HG03565 (cell line): ENCODE results near the gene SGCD.

Experiments
- ATAC-seq: cut with Tn5 transposase; IDR thresholded peaks from one replicate; pipeline ENCODE4 v1.9.1; 2021; ENCODE audit warnings: mild to moderate bottlenecking, moderate library complexity; ENCODE audit not compliant: unreplicated experiment

SGCD gene

DNA sequence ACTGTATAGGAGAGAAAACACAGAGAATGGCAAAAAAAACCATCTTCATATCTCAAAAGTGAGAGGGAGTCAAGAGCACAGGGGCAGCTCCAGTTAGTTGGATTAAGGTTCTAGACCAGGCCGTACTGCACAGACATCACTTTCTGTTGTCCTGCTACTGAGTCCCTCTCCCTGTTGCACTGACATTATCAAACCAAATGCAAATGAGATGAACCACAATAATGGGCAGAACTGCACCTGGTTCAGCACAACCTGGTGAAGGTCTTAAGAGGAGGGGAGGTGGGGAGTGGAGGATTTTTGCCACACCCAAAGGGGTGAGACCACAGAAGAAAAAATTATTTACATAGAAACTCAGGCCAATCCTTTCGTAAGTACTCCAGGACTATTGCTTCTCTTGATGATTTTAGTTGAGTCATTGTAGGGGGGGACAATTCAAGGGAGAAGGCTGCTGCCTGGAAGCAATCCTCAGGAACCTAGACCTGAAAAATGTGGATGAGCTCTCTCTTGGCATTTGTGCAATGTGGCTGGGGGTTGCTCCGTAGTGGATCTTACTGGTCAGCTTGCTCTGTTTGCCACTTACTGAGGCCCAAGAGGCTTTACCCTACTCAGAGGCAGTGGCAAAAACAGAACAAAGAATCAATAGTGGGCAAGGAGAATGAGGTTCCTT, 428.6 kb downstream of the SGCD start:
- ATAC-seq, result no peak

DNA sequence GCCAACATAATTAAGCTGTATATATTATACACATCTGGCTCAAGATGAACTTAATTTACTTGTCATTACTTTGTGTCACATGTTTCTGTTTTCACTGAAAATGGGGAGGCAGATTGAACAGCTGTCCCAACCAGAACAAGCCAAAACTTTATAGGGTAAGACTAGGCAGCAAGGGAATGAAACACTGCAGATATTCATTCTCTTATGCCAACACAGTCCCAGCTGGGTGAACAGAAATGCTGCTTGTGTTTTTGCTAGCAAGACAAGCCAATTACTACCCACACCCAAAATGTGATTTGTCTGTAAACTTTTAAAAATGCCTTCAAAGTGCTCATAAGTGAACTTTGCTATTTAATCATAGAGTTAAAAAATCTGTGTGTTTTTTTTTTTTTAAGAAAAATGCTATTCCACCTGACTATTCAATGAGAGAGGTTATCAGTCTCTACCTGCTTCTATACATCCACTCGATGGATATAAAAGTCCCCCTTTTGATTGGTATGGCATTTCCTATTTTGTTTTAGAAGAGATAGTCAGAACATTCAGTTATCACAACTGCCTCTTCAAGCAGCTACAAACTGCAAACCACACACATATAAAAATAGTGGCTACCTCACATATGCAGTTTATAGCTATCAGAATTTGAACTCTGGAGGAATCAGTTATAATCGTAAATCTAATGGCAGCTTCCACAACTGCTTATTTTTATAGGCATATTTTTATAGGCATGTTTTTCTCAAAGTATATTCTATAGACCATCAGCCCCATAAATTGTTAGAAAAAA, 431.2 kb downstream of the SGCD start:
- ATAC-seq, result no peak

DNA sequence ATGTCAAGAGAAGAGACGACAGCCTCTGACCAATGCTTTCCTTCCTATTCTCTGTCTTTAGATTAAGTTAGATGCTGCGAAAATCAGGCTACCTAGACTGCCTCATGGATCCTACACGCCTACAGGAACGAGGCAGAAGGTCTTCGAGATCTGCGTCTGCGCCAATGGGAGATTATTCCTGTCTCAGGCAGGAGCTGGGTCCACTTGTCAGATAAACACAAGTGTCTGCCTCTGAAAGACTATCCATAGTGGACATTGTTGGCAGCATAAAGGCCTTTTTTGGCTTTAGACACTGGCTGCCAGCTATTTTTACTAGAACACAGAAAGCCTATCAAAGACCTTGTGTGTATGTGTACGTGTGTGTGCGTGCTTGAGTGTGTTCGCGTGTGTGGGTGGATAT, 432.2 kb downstream of the SGCD start:
- ATAC-seq, result no peak

DNA sequence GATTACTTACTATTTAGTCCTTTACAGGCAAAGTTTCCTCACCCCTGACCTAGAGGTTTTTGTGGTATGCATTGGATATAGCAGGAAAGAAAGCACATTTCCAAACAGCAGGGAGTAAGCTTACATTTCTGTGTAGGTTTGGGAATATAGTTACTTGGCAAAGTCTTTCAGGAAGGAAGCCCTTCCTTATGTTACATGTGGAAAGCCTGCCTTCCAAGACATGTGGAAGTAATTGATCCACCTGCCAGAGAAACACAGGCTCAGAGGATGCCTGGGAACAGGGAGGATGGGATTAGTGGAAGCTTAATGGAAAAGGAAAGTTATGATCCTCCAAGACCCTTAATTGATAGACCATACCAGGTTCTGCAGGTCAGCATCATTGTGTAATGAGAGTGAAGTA, 435.8 kb downstream of the SGCD start:
- no peak for ATAC-seq

DNA sequence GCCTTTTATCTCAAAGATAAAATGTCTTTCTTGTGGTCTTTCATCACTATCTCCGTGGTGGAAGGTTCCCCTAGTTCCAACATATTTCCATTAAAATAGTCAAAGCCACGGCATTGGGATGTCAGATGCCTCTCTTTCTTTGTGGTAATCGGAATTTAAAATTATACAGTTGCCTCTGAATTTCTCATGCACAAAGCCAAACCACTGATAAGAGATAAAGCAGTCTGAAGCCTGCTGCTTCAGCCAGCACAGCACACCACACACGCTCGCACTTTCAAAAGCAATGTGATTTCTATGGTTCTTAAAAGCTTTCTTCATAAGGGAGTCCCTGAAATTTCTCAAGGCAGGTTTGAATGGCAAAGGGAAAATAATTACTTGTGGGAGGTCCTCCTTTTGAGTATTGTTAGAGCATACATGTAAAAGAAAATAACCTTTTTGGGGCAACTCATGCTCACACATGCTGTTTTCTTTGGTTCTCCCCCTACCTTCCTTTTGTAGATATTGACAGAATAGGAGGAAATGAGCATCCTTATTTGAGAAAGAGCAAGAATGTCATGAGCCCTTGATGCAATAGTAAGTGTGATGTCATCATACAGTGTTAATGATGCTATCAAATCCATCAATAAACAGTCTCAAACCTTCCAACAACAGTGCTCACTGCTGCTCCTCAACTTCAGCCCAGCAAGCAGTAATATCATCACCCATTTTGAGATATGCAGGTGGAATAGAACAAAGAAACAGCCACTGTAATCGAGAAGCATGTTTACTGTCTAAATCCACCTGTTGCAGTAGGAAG, 437.4 kb downstream of the SGCD start:
- ATAC-seq, result no peak

DNA sequence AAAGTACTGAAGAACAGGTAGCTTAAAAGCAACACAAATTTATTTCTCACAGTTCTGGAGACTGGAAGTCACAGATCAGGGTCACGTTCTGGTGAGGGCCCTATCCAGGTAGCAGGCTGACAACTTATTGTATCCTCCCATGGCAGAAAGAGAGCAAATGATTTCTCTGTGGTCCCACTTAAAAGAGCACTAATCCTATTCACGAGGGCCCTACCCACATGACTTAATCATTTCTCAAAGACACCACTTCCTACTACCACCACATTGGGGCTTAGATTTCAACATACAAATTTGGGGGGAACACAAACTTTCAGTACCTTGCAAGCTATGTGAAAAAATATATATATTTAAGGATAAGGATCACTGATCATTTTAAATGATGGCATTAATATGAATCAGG, 447.3 kb downstream of the SGCD start:
- no peak for ATAC-seq

DNA sequence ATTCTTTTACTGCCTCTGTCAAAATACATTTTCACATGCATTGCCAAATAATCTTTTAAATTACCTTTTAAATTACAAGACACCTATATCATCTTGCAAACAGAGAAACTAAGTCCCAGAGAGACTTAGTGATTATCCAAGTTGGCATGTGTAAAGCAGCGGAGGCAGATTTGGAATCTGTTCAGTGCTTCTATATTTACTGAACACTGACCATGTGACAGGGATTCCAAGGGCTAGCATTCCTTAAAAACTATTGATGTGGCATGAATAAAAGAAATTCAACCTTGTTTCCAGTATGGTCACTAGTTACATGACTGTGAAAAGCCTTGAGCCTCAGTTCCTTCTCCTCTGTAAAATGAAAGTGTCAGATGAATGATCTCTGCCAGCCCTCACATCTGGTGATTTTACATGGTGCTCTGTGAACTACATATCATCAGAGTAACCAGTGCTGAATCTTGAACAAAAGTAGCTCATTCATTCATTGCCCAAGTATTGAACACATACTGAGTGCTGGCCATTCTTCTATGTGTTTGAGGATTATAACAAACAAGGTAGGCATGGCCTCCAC, 451.3 kb downstream of the SGCD start:
- ATAC-seq, result no peak

DNA sequence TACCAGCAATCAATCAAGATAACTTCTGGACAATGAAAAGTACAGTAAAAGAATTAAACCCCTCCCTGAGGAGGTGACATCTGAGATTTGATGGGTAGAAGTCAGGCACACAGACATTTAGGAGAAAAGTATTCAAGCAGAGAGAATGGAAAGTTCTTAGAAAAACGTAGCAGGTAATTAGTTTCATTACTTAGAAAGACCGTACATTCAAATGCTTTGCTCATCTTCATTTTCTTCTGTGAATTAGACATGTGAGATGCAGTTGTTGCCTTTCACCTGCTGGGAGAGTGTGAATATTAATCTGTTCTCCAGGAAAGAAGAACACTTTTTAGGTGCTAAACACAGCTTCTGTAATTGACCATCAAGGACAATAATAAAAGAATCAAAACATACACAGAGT, 451.8 kb downstream of the SGCD start:
- ATAC-seq, result no peak

DNA sequence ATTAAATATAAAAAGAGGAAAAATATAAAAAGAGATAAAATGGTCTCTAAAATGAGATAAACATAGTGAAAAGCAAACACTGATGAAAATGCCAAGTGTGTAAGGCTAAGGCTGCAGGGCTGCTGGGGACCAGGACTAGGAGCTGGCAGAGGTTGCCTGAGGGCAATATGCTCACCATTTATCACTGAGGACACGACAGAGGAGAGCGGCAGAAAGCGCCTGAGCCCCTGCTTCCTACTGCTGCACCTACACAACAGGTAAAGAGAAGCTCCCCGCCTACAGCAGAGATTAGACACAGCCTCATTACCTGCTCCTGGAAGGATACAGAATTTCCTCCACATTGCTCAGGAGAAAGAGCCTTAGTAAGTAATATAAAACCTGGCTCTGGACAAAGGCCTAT, 452.5 kb downstream of the SGCD start:
- ATAC-seq, result no peak

DNA sequence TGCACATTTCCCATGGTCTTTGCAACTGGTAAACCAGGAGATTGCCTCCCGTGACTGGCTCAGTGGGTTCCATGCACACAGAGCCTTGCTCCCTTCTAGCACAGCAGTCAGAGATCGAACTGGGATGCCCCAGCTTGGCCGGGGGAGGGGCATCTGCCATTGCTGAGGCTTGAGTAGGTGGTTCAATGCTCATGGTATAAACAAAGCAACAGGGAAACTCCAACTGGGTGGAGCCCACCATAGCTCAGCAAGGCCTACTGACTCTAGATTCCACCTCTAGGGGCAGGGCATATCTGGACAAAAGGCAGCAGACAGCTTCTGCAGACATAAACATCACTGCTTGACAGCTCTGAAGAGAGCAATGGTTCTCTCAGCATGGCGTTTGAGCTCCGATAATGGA, 456.1 kb downstream of the SGCD start:
- no peak for ATAC-seq

DNA sequence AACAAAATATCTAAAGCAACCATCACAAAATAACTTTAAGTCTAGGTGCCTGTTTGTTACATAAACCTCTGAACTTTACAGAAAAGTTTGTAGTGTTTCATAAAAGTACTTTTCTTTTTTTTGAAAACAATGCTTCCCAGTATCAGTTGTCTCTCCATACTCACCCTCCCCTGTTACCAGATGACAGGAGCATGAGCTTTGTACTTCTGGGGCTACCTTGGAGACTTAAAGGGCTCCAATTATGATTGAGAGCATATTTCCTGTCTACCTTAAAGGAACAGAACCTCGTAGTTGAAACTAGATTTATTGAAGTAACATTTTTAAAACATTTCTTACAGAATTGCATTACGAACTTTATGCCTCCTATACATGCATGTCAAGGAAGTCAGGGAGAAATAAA, 467.7 kb downstream of the SGCD start:
- no peak for ATAC-seq

DNA sequence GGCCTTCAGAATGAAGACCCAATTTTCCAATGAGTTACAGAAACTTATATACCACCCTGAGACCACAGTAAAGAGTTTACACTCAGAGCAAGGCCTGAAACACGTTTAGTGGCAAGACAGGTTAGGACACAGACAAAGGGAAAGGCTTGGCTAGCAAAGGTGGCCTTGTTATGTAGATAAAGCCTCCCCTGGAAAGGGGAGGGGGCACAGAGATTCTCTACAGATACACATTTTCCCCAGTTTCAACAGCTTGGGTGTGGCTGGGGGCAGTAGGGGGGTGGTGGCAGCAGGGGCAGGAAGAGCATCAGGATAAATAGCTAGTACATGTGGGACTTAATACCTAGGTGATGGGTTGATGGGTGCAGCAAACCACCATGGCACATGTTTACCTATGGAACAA, 471.2 kb downstream of the SGCD start:
- no peak for ATAC-seq

DNA sequence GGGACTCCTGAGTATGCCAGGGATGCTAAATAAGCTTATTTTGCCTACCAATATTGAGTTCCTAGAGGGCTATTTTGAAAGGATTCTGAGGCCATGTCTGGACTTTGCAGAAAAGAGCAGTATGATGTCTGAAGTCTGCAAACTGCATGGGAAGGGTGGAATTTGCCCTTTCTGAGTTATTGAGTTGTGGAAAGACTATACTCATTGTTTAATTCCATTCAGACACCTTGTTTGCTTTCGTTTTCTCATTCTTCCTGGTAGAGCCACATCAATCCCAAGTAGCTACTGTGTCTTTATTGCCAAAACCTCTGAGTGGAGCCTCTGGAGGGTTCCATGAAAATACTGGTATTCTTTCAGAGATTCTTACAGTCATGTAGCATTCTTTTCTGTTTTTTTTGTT, 472.2 kb downstream of the SGCD start:
- ATAC-seq, result no peak

DNA sequence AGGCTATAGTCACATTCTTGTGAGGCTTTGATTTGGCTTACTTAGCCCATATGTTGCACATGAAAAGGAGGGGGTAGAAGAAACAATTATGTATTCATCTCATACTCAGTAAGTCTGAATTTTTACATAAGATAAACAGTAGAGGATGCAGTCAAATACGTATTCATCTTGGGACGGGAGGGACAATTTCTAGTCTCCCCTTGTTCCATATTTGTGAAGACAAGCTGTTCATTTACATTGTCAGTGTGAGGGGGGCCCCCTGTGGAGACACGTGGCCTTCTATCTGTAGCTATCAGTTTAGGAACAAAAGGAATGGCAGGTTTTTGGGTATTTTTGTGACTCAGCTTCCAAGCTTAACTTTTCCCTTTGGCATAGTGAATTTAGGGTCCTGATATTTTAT, 474.0 kb downstream of the SGCD start:
- no peak for ATAC-seq

DNA sequence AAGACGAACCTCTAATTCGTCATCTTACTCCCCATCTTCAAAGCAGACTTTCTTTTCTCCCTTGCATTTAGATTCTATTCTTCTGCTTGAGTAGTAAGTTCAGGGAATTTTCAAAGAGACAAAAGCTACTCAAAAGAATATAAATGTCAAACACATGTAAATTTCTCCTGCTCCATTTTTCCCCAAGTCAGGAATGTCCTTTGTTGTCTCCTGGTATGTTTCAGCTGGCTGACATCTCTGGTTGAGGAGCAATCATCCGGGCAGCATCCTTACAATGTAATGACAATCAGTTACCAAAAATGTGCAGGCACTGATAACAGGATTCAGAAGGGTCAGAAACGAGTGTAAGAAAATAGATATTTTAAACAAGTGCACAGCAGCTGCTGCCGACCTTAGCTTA, 475.5 kb downstream of the SGCD start:
- ATAC-seq, result no peak

DNA sequence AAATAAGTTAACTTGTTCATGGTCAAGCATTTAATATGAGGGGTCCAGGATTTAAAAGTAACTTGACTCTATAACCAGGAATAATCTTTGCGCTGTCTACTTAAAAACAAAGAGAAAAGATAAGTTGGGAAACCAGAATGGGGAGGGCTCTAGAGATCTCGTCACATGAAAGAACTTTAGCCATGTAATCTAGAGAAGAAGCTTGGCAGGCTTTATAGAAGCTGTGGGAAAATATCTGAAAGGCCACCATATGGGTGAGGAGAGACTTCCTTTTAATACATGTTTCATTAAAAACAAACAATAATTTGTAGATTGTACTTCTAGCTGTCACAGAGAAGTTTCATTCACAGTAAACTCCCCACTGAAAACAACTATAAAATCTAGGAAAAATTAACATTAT, 476.4 kb downstream of the SGCD start:
- ATAC-seq, result no peak

DNA sequence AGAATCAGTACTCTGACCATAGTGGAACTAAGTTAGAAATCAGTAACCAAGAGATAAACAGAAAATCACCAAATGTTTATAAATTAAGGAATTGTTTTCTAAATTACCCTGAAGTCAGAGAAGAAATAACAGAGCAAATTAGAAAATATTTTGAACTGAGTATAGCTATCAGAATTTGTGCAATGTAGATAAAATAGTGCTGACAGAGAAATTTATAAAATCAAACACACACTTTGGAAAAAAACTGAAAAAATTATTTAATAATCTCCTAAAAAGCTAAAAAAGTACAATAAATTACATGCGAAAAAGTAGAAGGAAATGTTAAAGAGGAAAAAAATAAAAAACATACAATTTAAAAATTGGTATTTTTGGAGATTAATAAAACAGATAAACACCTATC, 486.0 kb downstream of the SGCD start:
- ATAC-seq, result no peak

DNA sequence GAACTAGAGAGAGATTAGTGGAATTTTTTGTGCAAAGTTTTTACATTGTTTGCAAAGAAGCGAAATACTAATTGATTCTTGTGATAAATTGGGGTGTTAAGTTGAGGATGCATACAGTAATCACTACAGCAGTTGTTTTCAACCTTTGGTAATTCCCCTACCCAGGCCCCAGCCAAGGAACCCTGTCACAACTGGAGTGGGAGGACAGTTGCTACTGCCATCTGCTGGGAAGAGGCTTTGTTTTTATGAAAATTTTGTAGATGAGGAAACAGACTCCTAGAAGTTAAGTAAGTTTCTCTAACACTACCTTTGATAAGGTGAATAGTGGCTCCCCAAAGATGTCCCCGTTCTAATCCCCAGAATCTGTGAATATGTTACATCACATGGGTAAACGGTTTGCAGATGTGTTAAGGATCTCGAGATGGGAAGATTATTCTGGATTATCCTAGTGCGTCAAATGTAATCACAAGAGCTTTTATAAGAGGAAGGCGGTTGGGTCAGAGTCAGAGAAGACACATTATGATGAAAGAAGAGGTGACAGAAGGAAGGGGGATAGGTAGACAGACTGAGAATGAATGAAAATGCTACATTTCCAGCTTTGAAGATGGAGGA, 489.1 kb downstream of the SGCD start:
- ATAC-seq, result peak; percentile 62
